HL-60 (cell line): ENCODE measurements around the gene GLRA1.

Experiments used
- DNase-seq, 2 experiments: peaks; one replicate each; pipeline ENCODE4 v3.0.0-alpha.2; 2010 to 2020; ENCODE audit warnings: low read depth in 1 of 2, low spot score in 1 of 2
- H3K27ac ChIP-seq: fragments of 250-450 bp; sonication (Bioruptor Pico); replicated peaks from 2 replicates; pipeline ENCODE4 v1.5.1; 2020; ENCODE audit warnings: mild to moderate bottlenecking, moderate library complexity
- H3K27me3 ChIP-seq: fragments of 250-450 bp; sonication (Bioruptor Pico); 2 replicates; pipeline ENCODE4 v1.5.1; 2021; ENCODE audit warnings: mild to moderate bottlenecking, moderate library complexity; ENCODE audit not compliant: insufficient read depth, poor library complexity, severe bottlenecking
- H3K4me3 ChIP-seq: replicated peaks from 2 replicates; pipeline ENCODE4 v1.5.1; 2011; ENCODE audit warnings: mild to moderate bottlenecking, control low read depth, low read length; ENCODE audit not compliant: insufficient read depth
- GABPA ChIP-seq: IDR thresholded peaks from 2 replicates; pipeline ENCODE4 v1.6.1; 2012; ENCODE audit warnings: low read depth
- POLR2AphosphoS5 ChIP-seq: IDR thresholded peaks from 2 replicates; pipeline ENCODE4 v1.6.1; 2012; ENCODE audit warnings: low read depth
- SPI1 ChIP-seq: IDR thresholded peaks from 2 replicates; pipeline ENCODE4 v1.6.1; 2012; ENCODE audit warnings: low read depth, mild to moderate bottlenecking, borderline replicate concordance
- TF ChIP-seq, protein P1 (sequence below): IDR thresholded peaks from one replicate; pipeline ENCODE4 v1.5.1; 2011; ENCODE audit warnings: low read length, control low read depth, inconsistent platforms; ENCODE audit not compliant: insufficient read depth
- TF ChIP-seq, protein P2 (sequence below): IDR thresholded peaks from 2 replicates; pipeline ENCODE4 v1.6.1; 2012; ENCODE audit warnings: low read depth; ENCODE audit not compliant: insufficient replicate concordance

GLRA1 gene

DNA sequence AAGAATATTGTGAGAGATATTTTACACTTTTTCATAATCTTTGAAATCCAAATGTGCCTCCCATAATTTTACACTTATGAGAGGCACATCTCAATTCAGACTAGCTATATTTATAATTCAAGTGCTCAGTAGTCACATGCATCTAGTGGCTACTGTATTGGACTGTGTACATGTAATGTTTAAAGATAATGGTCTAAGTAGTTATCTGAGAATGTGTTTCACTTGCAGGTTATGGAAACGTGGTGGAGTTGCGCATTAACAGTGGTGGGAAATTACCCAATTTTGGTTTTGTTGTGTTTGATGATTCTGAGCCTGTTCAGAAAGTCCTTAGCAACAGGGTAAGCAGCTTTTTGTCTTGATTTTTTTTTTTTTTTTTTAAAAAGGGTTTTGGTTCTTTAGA lies 124.1 kb downstream of the GLRA1 start:
- DNase-seq: peak; percentile 67 to 70
- Histone ChIP-seq H3K27ac (peak overlapping the region; percentile 50), H3K4me3 (no peak overlapping the region), H3K27me3 (no peaks in the 10 kb centered on the region)
- TF ChIP-seq POLR2AphosphoS5 (no peak), GABPA (no peak), SPI1 (no peak)
- TF ChIP-seq, protein P1, sequence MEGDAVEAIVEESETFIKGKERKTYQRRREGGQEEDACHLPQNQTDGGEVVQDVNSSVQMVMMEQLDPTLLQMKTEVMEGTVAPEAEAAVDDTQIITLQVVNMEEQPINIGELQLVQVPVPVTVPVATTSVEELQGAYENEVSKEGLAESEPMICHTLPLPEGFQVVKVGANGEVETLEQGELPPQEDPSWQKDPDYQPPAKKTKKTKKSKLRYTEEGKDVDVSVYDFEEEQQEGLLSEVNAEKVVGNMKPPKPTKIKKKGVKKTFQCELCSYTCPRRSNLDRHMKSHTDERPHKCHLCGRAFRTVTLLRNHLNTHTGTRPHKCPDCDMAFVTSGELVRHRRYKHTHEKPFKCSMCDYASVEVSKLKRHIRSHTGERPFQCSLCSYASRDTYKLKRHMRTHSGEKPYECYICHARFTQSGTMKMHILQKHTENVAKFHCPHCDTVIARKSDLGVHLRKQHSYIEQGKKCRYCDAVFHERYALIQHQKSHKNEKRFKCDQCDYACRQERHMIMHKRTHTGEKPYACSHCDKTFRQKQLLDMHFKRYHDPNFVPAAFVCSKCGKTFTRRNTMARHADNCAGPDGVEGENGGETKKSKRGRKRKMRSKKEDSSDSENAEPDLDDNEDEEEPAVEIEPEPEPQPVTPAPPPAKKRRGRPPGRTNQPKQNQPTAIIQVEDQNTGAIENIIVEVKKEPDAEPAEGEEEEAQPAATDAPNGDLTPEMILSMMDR: no peak
- TF ChIP-seq, protein P2, sequence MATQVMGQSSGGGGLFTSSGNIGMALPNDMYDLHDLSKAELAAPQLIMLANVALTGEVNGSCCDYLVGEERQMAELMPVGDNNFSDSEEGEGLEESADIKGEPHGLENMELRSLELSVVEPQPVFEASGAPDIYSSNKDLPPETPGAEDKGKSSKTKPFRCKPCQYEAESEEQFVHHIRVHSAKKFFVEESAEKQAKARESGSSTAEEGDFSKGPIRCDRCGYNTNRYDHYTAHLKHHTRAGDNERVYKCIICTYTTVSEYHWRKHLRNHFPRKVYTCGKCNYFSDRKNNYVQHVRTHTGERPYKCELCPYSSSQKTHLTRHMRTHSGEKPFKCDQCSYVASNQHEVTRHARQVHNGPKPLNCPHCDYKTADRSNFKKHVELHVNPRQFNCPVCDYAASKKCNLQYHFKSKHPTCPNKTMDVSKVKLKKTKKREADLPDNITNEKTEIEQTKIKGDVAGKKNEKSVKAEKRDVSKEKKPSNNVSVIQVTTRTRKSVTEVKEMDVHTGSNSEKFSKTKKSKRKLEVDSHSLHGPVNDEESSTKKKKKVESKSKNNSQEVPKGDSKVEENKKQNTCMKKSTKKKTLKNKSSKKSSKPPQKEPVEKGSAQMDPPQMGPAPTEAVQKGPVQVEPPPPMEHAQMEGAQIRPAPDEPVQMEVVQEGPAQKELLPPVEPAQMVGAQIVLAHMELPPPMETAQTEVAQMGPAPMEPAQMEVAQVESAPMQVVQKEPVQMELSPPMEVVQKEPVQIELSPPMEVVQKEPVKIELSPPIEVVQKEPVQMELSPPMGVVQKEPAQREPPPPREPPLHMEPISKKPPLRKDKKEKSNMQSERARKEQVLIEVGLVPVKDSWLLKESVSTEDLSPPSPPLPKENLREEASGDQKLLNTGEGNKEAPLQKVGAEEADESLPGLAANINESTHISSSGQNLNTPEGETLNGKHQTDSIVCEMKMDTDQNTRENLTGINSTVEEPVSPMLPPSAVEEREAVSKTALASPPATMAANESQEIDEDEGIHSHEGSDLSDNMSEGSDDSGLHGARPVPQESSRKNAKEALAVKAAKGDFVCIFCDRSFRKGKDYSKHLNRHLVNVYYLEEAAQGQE: no peak

DNA sequence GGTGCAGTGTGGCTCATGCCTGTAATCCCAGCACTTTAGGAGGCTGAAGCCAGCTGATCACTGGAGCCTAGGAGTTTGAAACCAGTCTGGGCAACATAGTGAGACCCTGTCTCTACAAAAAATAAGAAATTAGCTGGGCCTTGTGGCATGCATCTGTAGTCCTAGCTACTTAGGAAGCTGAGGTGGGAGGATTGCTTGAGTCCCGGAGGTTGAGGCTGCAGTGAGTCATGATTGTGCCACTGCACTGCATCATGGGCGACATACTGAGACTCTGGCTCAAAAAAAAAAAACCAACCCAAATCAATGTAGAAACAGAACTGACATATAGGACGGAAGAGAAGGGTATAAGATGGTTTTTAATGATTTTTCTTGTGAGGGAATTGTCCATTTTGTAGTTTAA lies 125.2 kb downstream of the GLRA1 start:
- Histone ChIP-seq H3K27me3 (no peaks in the 10 kb centered on the region), H3K27ac (0 out of 2 replicates have a peak overlapping the region, but pooled peaks have one; percentile 11), H3K4me3 (no peak overlapping the region)
- no peak for TF ChIP-seq GABPA
- TF ChIP-seq POLR2AphosphoS5: no peak
- no peak for TF ChIP-seq SPI1
- TF ChIP-seq, protein P2: no peak
- TF ChIP-seq, protein P1: no peak
- peak; percentile 35 to 52 for DNase-seq

DNA sequence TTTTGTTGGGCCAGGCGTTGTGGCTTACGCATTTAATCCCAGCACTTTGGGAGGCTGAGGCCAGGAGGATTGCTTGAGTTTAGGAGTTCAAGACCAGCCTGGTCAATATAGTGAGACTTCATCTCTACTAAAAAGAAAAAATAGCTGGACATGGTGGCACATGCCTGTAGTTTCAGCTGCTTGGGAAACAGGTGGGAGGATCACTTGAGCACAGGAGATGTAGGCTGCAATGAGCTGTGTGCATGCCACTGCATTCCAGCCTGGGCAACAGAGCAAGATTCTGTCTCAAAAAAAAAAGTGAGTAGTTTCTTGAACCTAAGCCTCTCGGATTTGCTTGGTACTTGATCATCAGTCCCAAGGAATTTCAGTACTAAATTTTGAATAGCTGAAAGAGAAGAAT lies 126.0 kb downstream of the GLRA1 start:
- DNase-seq: no peak

More for the DNA sequence above, 126.0 kb downstream of the GLRA1 start:
- no peak for TF ChIP-seq GABPA
- TF ChIP-seq, protein P1: no peak
- TF ChIP-seq POLR2AphosphoS5: no peak
- TF ChIP-seq, protein P2: no peak
- TF ChIP-seq SPI1: no peak
- H3K27ac ChIP-seq: no peak overlapping the region
- H3K27me3 ChIP-seq: no peaks in the 10 kb centered on the region
- no peak overlapping the region for H3K4me3 ChIP-seq
